GM12801 (cell line): ENCODE data around the gene CEMIP2.

ENCODE experiments used
- TF ChIP-seq, protein P1 (sequence below): IDR thresholded peaks from one replicate; pipeline ENCODE4 v1.5.1; 2011; ENCODE audit warnings: control low read depth; ENCODE audit not compliant: insufficient read length; ENCODE audit errors: extremely low read depth

The CEMIP2 gene

GRCh38 chr9:71680189-71680980 lies 87.9 kb downstream of the CEMIP2 start:
- TF ChIP-seq, protein P1, sequence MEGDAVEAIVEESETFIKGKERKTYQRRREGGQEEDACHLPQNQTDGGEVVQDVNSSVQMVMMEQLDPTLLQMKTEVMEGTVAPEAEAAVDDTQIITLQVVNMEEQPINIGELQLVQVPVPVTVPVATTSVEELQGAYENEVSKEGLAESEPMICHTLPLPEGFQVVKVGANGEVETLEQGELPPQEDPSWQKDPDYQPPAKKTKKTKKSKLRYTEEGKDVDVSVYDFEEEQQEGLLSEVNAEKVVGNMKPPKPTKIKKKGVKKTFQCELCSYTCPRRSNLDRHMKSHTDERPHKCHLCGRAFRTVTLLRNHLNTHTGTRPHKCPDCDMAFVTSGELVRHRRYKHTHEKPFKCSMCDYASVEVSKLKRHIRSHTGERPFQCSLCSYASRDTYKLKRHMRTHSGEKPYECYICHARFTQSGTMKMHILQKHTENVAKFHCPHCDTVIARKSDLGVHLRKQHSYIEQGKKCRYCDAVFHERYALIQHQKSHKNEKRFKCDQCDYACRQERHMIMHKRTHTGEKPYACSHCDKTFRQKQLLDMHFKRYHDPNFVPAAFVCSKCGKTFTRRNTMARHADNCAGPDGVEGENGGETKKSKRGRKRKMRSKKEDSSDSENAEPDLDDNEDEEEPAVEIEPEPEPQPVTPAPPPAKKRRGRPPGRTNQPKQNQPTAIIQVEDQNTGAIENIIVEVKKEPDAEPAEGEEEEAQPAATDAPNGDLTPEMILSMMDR, result no peak

GRCh38 chr9:71678999-71679398 lies 89.3 kb downstream of the CEMIP2 start:
- TF ChIP-seq, protein P1, result no peak

DNA sequence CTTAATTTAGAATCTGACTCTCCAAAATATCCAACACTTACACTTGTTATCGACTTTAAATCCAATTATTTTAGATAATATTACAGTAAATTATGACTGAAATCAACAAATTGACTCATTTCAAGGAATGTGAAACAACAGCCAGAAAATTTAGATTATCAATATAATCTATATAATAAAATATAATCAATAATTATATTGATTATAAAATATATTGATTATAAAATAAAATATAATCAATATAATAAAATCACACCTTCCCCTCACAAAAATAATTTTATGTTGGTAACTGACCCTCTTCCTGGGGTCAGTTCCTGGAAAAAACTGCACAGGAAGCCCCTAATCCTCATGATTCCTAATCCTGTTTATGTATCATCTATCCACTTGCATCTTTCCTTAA lies 91.1 kb downstream of the CEMIP2 start:
- TF ChIP-seq, protein P1, result no peak

DNA sequence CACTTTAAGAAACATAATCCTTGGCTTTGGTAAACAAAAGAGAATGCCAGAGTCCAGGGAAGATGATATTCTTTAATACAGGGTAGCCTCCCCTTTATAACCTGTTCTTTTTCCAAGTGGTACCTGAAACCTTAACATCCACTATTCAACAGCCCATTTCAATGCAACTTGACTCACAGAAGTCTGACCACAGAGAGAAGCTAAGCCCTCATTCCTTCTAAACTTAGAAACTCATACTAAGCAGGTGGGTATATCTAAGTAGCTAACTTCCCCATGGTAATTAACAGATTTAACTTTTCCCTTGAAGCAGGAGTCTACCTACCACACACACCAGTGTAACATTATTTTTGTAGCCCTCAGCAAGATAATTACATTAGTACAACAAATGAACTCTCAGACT lies 91.9 kb downstream of the CEMIP2 start:
- TF ChIP-seq, protein P1, result no peak

- TF ChIP-seq, protein P1, result no peak
These were observed 92.5 kb downstream of the CEMIP2 start for GRCh38 chr9:71675857-71676165.

DNA sequence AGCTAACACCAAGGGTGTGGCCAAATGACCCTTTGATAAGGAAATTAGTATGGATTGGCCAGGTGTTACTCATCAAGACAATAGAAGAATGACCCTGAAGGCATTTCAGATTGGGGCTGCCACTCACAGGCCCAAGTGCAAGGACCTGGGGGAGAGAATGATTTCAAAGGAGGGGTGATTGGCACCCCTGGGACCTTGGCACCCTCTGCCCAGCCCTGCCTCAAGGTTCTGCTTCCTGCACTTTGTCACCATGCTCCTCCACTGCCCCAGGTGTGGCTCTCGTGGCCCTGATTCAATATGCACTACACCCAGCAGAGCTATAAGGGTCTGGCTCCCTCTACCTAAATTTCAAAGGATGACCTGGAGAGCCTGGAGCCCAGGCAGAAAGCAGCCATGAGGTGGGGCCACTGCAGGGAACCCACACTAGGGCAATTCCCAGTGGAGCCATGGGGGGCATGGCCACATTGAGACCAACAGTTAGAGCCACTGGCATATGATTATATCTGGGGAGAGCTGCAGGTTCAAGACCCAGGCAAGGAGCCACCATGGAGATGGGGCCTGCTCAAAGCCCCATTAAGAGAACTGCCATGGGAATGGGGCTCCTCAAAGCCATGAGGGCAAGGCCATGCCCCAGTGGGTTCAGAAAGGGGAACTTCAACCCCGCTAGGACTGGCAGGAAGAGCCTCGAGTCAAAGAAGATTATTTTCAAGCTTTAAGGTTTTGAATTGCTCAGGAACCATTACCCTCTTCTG lies 93.0 kb downstream of the CEMIP2 start:
- TF ChIP-seq, protein P1, result no peak

GRCh38 chr9:71672573-71672972 lies 95.7 kb downstream of the CEMIP2 start:
- TF ChIP-seq, protein P1, result no peak
